Central memory CD8-positive, alpha-beta T cell (primary cell): ENCODE results near the gene CD2BP2.

Source experiments
- ATAC-seq: fragments of 150-1000 bp; cut with Tn5 transposase; replicated peaks from 2 replicates; pipeline ENCODE4 v1.10.0; 2022; ENCODE audit warnings: mild to moderate bottlenecking, moderate FRiP score, moderate number of reproducible peaks; ENCODE audit not compliant: poor library complexity, severe bottlenecking; ENCODE audit errors: extremely low read depth
- DNase-seq, 2 donors: peaks; one replicate each; pipeline ENCODE4 v3.0.0; 2021; ENCODE audit warnings: low spot score in 2 of 2
- H3K27ac Mint-ChIP-seq: one replicate; pipeline ENCODE4 v1.8.0; 2022; ENCODE audit warnings: low read depth, mild to moderate bottlenecking, moderate library complexity, mixed read lengths
- H3K27me3 Mint-ChIP-seq: one replicate; pipeline ENCODE4 v1.8.0; 2022; ENCODE audit warnings: mixed read lengths
- H3K36me3 Mint-ChIP-seq: one replicate; pipeline ENCODE4 v1.8.0; 2022; ENCODE audit warnings: mild to moderate bottlenecking, moderate library complexity, mixed read lengths; ENCODE audit not compliant: insufficient read depth
- H3K4me1 Mint-ChIP-seq: one replicate; pipeline ENCODE4 v1.8.0; 2022; ENCODE audit warnings: mixed read lengths
- H3K4me3 Mint-ChIP-seq: one replicate; pipeline ENCODE4 v1.8.0; 2022; ENCODE audit warnings: mild to moderate bottlenecking, moderate library complexity, mixed read lengths
- H3K9me3 Mint-ChIP-seq: one replicate; pipeline ENCODE4 v1.8.0; 2022; ENCODE audit warnings: mixed read lengths

CD2BP2 gene

DNA sequence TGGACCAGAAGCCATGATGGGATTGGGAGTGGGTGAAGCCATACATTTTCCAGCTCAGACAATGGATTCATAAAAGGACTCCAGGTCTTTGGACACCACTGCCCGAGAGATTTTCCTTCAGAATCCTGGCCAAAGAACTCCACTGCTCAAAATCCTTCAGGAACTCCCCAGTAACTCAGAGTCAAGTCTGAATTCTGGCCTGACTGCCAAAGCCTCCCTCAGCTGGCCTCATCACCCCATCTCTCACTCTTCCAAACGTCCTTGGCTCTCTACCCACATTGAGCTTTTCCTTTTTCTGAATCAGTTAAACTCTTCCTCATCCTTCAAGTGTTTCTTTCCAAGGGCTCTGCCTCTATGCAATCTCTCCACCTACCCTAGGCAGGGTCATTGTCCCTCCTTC lies 28.4 kb upstream of the CD2BP2 start:
- Mint-ChIP-seq H3K4me1 (peaks cover 51% of the 10 kb centered on the region), H3K36me3 (peaks cover 24% of the 10 kb centered on the region), H3K27ac (peak overlapping the region; percentile 83), H3K9me3 (no peaks in the 10 kb centered on the region), H3K27me3 (no peaks in the 10 kb centered on the region), H3K4me3 (peak overlapping the region; percentile 98)
- ATAC-seq (no peak), DNase-seq (no peak)

DNA sequence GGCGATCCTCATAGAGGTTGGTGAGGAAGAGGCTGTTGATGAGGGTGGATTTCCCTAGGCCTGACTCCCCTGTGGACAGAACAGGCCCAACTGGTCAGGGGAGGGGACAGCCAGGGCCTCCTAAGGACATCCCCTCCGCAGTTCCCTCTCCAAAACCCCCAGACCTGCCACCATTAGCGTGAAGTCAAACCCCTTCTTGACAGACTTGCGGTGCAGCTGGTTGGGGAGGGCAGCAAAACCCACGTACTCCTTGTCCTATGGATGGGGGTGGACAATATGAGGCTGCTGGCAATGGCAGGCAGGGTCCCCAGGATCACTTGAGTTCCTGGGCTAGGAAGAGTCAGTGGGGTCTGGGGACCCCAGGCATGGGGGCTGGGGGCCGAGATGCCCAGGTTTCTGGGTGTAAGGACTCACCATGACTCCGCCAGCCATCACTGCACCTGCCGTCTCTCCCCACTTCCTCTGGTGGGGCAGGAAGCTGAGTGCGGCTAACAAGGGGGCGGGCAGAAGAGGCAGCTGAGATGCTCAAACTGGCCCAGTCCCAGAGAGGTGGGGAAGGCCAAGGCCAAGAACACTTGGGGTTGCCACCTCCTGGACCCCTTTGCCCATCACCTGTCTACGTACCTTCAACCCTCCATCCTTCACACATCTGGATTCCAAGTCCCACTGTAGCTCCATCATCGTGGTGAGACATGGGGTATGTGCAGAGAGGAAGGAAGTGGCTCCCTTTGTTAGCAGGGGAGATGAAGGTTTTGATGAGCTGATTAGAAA lies 27.2 kb upstream of the CD2BP2 start, which contains the start of gene SEPTIN1:
Gene SEPTIN1, minus strand, starts transcription at position 451 of the 771 bp plus-strand sequence. Its CDS starts 19 bp downstream, at position 432.
- Mint-ChIP-seq H3K9me3 (no peaks in the 10 kb centered on the region), H3K4me1 (peaks cover 64% of the 10 kb centered on the region), H3K4me3 (peak within 1 kb of the TSS; percentile 98), H3K27me3 (no peaks in the 10 kb centered on the region), H3K36me3 (peaks cover 32% of the 10 kb centered on the region), H3K27ac (peak within 1 kb of the TSS; percentile 83)
- DNase-seq: peak; percentile 61 to 73
- peak; percentile 48 for ATAC-seq

DNA sequence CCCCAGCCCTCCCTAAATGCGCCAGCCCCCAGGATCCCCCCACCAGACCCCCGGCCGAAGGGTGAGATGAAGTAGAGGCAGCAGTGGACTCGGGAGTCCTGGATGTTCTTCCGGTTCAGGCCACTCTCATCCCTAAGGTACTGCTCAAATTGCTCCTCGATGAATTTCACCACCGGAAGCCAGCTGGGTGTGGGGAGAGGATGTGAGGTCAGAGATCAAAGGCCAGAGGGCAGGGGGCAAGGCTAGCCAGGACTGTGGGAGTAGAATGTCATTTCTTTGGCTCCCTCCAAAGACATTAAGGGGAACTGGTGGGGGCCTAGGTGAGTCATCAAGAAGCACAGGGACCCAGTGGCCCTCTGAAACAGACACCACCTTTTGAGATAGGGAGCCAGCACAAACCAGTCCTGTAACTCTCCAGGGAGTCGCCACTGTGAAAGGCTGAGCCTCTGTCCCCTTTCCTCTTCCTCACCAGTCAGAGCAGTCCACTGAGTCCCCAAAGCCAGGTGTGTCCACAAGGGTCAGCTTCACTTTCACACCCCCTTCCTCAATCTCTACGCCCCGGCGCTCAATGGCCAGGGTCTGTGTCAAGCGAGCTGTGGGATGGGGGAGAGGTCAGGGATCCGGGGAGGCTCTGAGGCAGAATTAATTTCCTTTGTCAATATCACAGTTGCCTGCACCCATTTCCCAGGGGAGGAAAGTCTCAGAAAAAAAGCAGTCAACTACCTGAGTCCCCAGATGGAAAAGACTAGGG lies 26.4 kb upstream of the CD2BP2 start:
- H3K4me3 Mint-ChIP-seq: peak overlapping the region; percentile 98
- DNase-seq: no peak
- H3K4me1 Mint-ChIP-seq: peaks cover 67% of the 10 kb centered on the region
- no peaks in the 10 kb centered on the region for H3K27me3 Mint-ChIP-seq
- H3K9me3 Mint-ChIP-seq: no peaks in the 10 kb centered on the region
- peak overlapping the region; percentile 83 for H3K27ac Mint-ChIP-seq
- ATAC-seq: no peak
- peaks cover 32% of the 10 kb centered on the region for H3K36me3 Mint-ChIP-seq

DNA sequence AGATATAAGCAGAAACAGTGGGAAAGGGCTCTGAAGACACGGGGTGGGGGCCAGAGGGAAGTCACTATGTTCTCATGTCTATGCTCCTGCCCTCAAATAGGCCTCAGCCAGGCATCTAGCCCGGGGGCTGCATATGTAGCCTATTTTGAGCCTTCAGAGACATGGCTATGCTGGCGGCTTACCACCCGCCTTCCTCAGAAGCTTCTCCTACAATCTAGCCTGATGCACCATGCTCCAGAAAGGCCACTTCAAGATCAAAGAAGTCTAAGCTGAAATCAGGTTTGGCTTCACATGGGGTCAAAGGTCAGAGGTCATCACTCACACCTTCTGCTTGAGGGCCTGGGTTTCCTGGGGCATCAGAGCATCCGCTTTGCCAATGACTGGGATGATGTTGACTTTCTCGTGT lies 25.7 kb upstream of the CD2BP2 start:
- no peaks in the 10 kb centered on the region for H3K27me3 Mint-ChIP-seq

DNA sequence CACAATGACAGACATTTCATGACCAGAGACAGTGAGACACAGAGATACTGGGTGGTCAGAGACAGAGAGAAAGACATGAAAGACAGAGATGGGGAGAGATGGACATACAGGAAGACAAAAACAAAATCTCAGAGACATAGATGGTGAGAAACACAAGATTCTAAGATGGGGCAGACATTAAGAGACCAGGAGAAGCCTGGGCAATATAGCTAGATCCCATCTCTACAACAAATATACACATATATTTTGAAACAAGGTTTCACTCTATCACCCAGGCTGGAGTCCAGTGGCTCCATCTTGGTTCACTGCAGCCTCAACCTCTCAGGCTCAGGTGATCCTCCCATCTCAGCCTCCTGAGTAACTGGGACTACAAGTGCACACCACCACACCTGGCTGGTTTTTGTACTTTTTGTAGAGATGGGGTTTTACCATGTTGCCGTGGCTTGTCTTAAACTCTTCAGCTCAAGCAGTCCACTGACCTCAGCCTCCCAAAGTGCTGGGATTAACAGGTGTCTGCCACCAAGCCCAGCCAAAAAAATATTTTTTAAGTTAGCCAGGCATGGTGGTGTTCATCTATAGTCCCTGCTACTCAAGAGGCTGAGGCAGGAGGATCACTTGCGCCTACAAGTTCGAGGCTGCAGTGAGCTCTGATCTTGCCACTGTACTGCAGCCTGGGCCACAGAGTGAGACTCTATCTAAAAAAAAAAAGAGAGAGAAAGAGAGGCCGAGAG lies 25.1 kb upstream of the CD2BP2 start:
- ATAC-seq (no peak), DNase-seq (no peak)
- H3K27me3 Mint-ChIP-seq: no peaks in the 10 kb centered on the region
- peaks cover 32% of the 10 kb centered on the region for H3K36me3 Mint-ChIP-seq
- H3K27ac Mint-ChIP-seq: peak overlapping the region; percentile 99
- H3K4me1 Mint-ChIP-seq: peaks cover 67% of the 10 kb centered on the region
- peak overlapping the region; percentile 98 for H3K4me3 Mint-ChIP-seq
- H3K9me3 Mint-ChIP-seq: no peaks in the 10 kb centered on the region

More for the DNA sequence above, 25.7 kb upstream of the CD2BP2 start:
- Mint-ChIP-seq H3K4me3 (peak overlapping the region; percentile 98), H3K36me3 (peaks cover 32% of the 10 kb centered on the region), H3K4me1 (peaks cover 67% of the 10 kb centered on the region), H3K27ac (peak overlapping the region; percentile 83), H3K9me3 (no peaks in the 10 kb centered on the region)
- ATAC-seq (no peak), DNase-seq (no peak)

DNA sequence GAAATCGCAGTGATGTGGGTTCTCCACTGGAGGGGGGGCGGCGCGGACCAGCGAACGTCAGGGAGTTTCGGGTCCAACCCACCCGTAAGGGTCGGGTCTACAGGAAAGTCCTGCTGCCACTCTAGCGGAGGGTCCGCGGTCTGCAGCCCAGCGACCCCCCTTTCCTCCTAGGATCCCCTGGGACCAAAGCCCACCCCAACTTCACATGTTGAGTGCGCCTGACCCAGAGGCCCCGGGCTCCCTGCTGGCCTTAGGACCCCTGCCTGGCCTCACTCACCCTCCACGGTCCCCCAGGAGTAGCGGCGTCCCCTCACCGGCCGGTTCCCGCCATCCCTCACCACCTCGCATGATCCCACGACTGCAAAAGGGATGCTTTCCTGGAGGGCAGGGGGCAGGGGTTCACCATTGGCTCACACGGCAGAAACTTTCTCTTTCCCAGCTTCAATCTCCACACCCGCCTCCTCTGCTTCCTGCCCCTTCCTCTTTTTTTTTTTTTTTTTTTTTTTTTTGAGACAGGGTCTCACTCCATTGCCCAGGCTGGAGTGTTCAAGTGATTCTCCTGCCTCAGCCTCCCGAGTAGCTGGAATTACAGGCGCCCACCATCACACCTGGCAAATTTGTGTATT lies 24.2 kb upstream of the CD2BP2 start:
- no peak for DNase-seq
- peak overlapping the region; percentile 99 for H3K27ac Mint-ChIP-seq
- H3K9me3 Mint-ChIP-seq: no peaks in the 10 kb centered on the region
- ATAC-seq: no peak
- H3K27me3 Mint-ChIP-seq: no peaks in the 10 kb centered on the region
- H3K36me3 Mint-ChIP-seq: peaks cover 32% of the 10 kb centered on the region
- H3K4me3 Mint-ChIP-seq: peak overlapping the region; percentile 98
- H3K4me1 Mint-ChIP-seq: peaks cover 67% of the 10 kb centered on the region

DNA sequence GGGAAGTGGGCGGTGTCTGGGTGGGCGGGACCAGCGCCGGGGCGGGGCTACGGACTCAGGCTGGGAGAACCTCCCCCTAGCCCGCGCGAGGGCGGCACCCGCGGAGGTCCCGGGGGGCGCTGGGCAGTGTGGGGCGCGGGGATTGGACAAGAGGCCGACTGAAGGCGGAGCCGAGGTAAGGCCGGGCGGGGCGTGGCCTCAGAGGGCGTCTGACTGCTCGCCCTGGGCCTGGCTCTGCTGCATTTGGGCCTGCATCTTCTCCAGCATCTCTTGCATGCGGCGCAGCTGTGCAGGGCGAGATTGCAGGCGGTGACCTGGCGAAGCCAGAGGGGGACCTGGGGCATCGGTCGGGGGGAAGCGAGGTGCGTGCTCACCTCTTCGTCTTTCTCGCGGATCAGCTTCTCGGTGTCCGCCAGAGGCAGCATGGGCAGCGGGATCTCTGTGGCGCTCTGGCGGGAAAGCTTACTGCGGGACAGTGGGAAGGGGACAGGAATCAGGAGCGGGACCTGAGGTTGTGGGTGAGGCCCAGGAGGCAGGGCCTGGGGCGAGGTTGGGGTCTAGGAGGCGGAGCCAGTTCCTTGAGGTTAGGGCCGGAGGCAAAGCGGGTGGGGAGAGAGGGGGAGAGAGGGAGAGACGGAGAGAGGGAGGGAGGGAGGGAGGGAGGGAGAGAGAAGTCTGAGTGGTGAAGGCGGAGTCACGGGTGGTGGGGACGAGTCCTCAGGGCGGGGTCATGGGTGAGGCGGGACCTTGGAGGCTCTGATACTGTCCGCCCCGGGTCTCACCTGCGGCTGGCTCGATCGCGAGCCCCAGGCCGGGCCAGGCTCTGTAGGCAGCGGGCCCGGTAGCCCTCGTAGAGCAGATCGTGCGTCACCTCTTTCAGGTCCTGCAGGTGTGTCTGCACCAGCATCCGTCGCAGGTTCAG lies 23.4 kb upstream of the CD2BP2 start:
- peak; percentile 80 for ATAC-seq
- Mint-ChIP-seq H3K4me3 (peak overlapping the region; percentile 98), H3K9me3 (no peaks in the 10 kb centered on the region), H3K4me1 (peaks cover 63% of the 10 kb centered on the region), H3K36me3 (peaks cover 32% of the 10 kb centered on the region), H3K27me3 (no peaks in the 10 kb centered on the region), H3K27ac (peak overlapping the region; percentile 99)
- DNase-seq: peak; percentile 95 to 99

DNA sequence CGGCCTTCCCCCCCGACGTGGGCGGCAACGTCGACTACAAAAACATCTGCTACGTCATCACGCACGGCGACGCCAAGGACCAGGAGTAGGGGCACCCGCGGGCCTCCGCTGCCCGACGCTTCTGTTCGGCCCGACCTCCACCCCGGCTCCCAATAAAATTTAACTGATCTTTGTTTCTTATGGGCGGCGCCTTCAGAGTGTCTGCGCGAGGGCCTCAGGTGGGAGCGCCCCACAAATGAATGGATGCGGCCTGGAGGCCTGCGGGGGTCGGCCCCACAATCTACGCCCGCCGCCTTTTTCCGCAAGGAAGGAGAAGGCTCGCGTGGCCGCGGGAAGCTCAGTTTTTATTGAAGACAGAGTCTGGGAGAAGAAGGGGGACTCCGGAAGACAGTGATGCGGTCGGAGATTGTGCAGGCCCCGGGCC lies 22.7 kb upstream of the CD2BP2 start:
- Mint-ChIP-seq H3K4me1 (peaks cover 58% of the 10 kb centered on the region), H3K36me3 (peaks cover 33% of the 10 kb centered on the region)
- DNase-seq: peak; percentile 74 to 84

DNA sequence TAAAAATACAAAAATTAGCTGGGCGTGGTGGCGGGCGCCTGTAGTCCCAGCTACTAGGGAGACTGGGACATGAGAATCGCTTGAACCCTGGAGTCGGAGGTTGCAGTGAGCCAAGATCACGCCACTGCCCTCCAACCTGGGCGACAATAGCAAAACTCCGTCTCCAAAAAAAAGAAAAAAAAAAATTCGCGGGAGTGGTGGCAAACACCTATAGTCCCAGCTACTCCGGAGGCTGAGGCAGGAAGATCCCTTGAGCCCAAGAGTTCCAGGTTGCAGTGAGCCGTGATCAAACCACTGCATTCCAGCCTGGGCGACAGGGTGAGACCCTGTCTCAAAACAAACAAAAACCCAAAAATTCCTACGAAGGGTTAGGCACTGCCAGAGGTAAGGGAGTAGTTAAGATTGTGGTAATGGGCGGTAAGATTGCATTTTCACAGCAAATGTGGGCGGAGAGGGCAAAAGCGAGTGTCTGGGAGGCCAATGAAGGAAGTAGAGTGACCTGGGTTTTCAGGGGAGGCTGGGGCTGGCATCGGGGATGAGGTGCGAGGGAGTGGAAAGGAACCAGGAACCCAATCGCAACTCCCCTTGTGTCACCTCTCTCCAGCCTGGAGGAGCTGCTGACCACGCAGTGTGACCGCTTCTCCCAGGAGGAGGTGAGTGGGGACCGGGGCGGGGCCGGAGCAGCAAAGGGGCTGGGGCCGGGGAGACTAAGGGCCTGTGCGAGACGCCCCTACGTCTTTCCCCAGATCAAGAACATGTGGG lies 22.1 kb upstream of the CD2BP2 start:
- DNase-seq (no peak), ATAC-seq (no peak)
- Mint-ChIP-seq H3K27me3 (no peaks in the 10 kb centered on the region), H3K27ac (peak overlapping the region; percentile 99), H3K9me3 (no peaks in the 10 kb centered on the region), H3K4me1 (peaks cover 55% of the 10 kb centered on the region), H3K4me3 (peak overlapping the region; percentile 98), H3K36me3 (peaks cover 27% of the 10 kb centered on the region)

More for the DNA sequence above, 22.7 kb upstream of the CD2BP2 start:
- Mint-ChIP-seq H3K27ac (peak overlapping the region; percentile 99), H3K27me3 (no peaks in the 10 kb centered on the region), H3K9me3 (no peaks in the 10 kb centered on the region), H3K4me3 (peak overlapping the region; percentile 98)
- ATAC-seq: peak; percentile 41

DNA sequence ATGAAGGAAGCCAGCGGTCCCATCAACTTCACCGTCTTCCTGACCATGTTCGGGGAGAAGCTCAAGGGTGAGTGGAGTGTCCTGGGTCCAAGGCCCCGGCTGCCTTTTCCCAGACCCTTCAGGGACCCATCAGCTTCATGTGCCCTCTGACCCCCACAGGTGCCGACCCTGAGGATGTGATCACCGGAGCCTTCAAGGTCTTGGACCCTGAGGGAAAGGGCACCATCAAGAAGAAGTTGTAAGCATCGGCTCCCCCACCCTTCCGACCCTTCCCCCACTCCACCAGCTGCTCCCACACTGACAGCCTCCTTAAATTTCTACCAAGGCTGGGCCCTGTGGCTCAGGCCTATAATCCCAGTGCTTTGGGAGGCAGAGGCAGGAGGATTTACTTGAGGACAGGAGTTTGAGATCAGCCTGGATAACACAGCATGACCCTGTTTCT lies 21.4 kb upstream of the CD2BP2 start:
- peaks cover 55% of the 10 kb centered on the region for H3K4me1 Mint-ChIP-seq
- no peaks in the 10 kb centered on the region for H3K27me3 Mint-ChIP-seq
- H3K36me3 Mint-ChIP-seq: peaks cover 25% of the 10 kb centered on the region
- no peaks in the 10 kb centered on the region for H3K9me3 Mint-ChIP-seq
- H3K4me3 Mint-ChIP-seq: no peak overlapping the region
- peak overlapping the region; percentile 99 for H3K27ac Mint-ChIP-seq
- no peak for DNase-seq
- no peak for ATAC-seq

DNA sequence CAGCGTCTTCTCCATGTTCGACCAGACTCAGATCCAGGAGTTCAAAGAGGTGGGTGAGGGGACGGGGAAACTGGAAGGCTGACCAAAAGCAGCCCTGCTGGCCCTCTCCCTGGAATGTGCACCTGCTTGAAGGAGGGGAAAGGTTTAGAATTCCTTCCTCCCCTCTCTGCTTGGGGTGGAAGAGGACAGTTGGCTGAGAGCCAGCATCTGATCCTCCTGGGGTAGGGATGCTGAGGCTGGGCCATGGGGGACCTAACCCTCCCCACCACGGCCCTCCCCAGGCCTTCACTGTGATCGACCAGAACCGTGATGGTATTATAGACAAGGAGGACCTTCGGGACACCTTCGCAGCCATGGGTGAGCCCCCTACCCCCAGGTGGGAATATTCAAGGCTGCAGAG lies 20.8 kb upstream of the CD2BP2 start:
- H3K27ac Mint-ChIP-seq: peak overlapping the region; percentile 62
- ATAC-seq (no peak), DNase-seq (no peak)
- no peaks in the 10 kb centered on the region for H3K27me3 Mint-ChIP-seq
- no peak overlapping the region for H3K4me3 Mint-ChIP-seq
- H3K9me3 Mint-ChIP-seq: no peaks in the 10 kb centered on the region
- H3K4me1 Mint-ChIP-seq: peaks cover 55% of the 10 kb centered on the region
- H3K36me3 Mint-ChIP-seq: peaks cover 26% of the 10 kb centered on the region
